22Rv1 (cell line): ENCODE measurements around the gene LTBR.

ENCODE experiments used
- CTCF ChIP-seq: fragments of 450-650 bp; IDR thresholded peaks from 2 replicates; pipeline ENCODE4 v1.5.1; 2017; ENCODE audit warnings: mild to moderate bottlenecking
- ZFX ChIP-seq: fragments of 450-650 bp; IDR thresholded peaks from 2 replicates; pipeline ENCODE4 v1.6.1; 2017; ENCODE audit warnings: antibody characterized with exemption, borderline replicate concordance

- peak; percentile 99 for TF ChIP-seq CTCF
- TF ChIP-seq ZFX: no peak
Measured at GRCh38 chr12:6423267-6424007, 39.5 kb downstream of the LTBR start.
